DMS53 (cell line): ENCODE results near the gene RHBDL1.
A peak's percentile ranks its signal among the peaks of the same experiment; 100 is the strongest.

Experiments used
- DNase-seq: peaks from one replicate; lab custom pipeline; 2025; lab: John Stamatoyannopoulos, UW

Gene RHBDL1

GRCh38 chr16:674968-675883, at the start of gene RHBDL1:
Gene RHBDL1 (plus strand): TSS chr16:675671. CDS start chr16:675791, 120 bp downstream.
- peak; percentile 43 for DNase-seq

- no peak for DNase-seq
These were observed 49.3 kb upstream of the RHBDL1 start for GRCh38 chr16:625977-626765.

DNA sequence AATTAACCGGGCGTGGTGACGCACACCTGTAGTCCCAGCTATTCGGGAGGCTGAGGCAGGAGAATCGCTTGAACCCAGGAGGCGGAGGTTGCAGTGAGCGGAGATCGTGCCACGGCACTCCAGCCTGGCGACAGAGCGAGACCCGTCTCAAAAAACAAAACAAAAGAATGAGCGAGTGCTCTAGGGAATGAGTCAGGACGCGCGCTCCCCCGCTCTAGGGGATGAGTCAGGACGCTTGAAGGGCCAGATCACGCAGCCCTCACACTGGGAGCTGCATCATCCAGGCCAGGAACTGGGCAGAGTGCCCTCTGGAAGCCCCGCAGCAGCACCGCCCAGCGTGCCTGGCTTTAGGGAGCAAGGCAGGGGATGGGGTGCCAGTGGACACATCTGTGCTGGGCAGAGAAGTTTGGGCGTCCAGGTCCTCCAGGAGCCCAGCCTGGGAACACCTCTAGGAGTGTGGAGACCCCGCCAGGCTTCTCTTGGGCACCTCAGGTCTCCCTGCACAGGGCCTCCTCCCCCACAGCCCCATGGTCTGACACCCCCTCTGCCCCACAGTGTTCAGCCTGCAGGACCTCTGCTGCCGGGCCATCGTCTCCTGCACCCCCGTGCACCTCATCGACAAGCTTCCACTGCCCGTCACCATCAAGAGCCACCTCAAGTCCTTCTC, 48.6 kb upstream of the RHBDL1 start:
- DNase-seq = peak; percentile 89

DNA sequence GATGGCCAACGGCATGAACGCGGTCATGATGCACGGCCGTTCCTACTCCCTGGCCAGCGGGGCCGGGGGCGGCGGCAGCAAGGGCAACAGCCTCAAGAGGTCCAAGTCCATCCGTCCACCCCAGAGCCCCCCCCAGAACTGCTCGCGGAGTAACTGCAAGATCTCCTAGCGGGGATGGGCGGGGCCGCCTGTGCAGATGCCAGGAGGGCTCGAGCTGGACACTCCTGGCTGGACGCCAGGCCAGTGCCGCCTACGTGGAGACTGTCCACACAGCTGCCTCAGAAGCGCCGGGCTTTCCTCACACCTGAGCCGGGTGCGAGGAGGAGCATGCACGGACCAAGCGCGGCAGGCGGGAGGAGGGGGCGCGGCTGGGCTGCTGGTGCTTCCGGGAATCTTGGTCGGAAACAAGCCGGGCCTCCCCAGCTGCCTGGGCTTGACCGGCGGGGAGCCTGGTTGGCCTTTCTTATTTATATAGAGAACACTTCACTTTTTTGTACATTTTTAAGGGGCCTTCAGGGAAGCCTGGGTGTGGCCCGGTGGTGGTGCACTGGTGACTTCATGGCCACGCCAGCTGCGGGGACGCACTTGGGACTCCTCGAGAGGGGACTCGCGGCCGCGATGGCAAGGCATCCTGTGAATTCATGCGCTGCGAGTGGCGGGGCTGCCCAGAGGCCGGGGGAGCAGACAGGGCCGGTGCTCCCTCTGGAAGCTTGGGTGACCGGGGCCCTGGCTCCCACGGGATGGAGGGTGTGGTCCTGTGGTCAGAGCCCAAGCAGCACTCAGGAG, 47.8 kb upstream of the RHBDL1 start:
- DNase-seq = peak; percentile 88

DNA sequence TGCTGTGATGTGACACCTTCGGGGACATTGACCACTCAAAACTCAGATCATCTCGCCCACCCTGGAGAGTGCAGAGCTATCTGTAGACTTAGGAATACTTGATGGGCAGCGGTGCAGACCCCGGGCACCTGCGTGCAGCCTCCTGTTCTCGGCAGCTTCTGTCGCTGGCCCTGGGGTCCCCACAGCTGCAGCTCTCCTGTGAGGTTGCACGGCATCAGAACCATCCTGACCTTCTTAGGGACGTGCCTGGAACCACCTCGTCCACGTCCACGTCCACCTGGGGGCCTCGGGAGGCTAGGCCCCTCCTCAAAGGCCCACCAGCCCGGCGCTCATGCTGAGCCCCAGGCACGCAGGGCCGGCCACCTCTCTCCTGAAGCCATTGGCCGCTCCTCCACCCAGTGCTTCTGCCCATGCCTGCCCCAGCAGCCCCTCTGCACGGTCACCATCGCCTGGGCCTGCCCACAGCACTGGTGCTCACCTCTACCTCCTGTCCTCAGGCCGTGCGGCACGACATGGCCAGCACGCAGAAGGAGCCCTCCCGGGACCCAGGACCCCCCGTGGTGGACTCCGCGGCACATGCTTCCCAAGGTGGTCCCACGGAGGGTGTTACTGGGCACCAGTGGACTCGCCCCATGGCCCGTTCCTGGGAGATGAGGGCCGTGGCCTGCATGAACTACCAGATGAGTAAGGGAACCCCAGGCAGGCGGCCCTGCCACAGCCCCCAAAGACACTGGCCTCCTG, 47.0 kb upstream of the RHBDL1 start:
- DNase-seq = no peak

GRCh38 chr16:629185-629832, 46.2 kb upstream of the RHBDL1 start:
- no peak for DNase-seq

DNA sequence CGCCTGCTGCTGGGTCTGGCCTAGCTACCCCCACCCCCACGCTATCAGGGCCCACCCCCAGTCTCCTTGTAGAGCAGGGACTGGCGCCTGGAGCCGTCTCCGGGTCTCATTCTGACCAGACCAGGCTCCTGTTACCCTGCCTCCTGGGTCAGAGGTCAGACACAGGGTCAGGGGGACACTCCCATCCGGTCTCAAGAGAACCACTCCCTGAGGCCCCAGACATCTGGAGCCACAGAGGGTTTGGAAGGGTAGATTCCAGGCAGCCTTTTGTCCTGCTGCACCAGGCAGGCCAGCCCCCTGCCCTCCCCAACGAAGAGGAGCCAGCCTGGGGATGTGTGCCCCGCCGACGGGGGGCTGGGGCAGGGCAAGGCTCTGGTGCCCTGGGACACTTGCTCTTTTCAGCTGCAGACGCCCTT, 45.6 kb upstream of the RHBDL1 start:
- DNase-seq = no peak

DNA sequence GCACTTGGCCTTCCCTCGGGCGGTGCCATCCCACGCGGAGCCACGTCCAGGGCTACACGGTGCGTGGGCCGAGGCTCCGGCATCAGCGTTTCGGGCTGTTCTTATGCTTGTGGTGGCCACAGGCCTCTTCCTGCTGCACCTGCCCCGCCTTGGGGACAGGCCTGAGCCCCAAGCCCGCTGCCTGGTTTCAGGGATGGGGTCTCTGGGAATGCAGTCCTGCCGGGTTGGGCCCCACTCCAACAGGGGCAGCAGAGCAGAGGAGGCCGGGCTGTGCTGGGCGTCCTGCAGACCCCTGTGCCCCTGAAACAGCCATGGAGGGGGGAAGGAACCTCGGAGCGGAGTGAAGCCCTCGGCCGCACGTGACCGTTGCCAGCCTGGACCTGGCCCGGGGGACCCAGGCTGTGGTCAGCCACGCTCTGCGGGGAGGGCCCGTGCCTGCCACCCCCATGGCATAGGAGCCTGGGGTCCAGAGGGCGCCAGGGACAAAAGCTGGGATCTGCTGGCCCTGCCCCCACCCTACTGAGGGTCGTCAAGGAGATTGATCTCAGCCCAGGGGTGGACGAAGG, 45.1 kb upstream of the RHBDL1 start:
- no peak for DNase-seq

DNA sequence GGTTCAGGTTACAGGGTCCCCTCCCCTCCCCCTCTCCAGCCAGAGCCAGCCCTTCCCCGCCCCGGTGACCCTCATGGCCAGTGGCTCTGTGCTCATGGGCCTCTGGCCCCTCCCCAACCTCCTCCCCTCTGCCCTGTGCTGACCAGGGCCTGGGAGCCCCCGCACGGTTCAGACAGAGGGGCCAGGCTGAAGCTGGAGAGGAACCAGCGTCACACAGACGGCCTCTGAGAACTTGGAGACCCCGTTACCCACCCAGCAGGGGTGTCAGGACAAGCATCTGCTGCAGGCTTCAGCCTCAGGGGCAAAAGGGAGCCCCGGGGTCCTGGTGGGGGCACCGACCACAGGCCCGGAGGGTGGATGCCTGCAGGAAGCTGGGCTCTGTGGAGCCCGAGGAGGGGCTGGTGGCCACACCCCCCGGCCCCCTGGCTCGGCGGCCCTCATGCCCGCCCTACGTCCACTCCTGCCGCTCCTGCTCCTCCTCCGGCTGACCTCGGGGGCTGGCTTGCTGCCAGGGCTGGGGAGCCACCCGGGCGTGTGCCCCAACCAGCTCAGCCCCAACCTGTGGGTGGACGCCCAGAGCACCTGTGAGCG, 44.6 kb upstream of the RHBDL1 start, which contains the start of gene WFIKKN1:
Gene WFIKKN1 (plus strand): TSS at position 171 of the 591 bp plus-strand sequence. CDS start 269 bp downstream, at position 440.
- DNase-seq = peak; percentile 49

GRCh38 chr16:631808-632358, 43.6 kb upstream of the RHBDL1 start:
- no peak for DNase-seq

GRCh38 chr16:632486-633335, 42.8 kb upstream of the RHBDL1 start:
- DNase-seq = no peak

DNA sequence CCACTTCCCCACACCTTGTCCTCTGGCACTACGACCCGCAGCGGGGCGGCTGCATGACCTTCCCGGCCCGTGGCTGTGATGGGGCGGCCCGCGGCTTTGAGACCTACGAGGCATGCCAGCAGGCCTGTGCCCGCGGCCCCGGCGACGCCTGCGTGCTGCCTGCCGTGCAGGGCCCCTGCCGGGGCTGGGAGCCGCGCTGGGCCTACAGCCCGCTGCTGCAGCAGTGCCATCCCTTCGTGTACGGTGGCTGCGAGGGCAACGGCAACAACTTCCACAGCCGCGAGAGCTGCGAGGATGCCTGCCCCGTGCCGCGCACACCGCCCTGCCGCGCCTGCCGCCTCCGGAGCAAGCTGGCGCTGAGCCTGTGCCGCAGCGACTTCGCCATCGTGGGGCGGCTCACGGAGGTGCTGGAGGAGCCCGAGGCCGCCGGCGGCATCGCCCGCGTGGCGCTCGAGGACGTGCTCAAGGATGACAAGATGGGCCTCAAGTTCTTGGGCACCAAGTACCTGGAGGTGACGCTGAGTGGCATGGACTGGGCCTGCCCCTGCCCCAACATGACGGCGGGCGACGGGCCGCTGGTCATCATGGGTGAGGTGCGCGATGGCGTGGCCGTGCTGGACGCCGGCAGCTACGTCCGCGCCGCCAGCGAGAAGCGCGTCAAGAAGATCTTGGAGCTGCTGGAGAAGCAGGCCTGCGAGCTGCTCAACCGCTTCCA, 42.0 kb upstream of the RHBDL1 start:
- DNase-seq = no peak

DNA sequence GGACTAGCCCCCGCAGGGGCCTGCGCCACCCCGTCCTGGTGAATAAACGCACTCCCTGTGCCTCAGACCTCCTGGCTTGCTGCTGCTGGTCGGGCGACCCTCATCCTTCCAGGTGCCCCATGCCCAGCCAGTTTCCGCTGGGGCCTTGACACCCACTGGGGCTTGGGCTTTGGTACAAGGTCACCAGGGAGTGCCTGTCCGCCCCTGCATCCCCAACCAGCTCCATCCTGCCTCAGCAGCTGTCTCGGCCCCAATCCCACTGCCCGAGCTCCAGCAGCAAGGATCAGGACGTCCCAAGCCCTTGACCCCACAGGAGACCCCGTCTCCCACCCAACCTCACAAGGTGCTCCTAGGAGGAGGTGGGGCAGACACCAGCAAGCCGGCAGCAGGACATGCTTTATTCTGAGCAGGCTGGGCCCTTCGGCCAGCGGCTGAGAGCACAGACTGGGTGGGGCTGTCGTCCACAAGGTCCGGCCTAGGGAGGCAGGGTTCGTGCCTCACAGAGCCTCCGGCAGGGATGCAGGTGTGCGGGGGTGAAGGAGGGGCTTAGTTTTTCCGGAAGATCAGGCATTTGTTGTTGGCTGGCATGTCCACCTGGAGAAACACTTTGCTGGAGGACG, 41.3 kb upstream of the RHBDL1 start:
- DNase-seq = no peak

GRCh38 chr16:634996-635395, 40.5 kb upstream of the RHBDL1 start:
- no peak for DNase-seq

- peak; percentile 64 for DNase-seq
These were observed 39.8 kb upstream of the RHBDL1 start for GRCh38 chr16:635573-636205.

DNA sequence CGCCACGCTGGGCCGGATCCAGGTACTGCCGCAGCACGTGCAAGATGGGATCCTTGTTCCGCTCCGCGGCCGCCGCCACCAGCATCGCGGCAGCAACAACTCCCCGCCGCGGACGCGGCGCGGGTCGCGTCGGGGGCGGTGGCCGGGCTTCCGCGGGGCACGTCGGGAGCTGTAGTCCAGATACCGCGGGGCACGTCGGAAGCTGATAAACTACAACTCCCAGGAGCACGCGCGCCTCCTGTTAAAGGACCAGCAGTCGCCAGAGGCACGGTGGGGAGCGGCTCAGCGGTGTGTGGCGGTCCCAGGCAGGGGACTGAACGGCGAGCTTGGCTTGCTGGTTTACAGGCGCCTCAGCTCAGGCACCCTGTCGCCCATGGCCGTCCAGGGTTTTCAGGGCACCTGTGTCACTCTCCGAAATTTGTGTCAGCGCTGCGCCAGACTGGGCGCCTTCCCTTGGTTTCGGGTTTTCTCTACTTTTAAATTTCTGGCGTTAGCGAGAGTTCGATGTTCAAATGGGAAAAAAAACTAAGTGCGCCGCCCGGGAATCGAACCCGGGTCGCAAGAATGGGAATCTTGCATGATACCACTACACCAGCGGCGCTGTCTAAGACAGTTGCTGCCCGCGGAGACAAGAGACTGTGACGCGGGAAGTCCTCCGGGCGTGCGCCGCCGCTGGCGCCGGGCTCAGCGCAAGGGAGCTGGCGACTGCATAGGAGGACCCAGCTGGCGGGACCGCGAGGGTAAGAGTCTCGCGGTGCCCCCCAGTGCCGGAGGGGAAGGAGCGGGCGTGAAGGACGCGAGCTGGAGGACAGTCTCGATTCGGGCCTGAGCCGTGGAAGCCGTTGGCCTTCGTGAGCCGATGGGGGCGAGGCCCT, 39.0 kb upstream of the RHBDL1 start, which contains the start of gene METTL26:
Gene METTL26 (minus strand): TSS at position 100 of the 875 bp plus-strand sequence. CDS start 15 bp downstream, at position 85.
- peak; percentile 97 for DNase-seq
